Parathyroid adenoma (tissue), 2 donors: ENCODE results near the gene SPIB.
A peak's percentile ranks its signal among the peaks of the same experiment; 100 is the strongest.

Source experiments
- H2AFZ ChIP-seq: fragments of 300-600 bp; sonication (generic); one replicate; pipeline ENCODE4 v1.7.0; 2017; ENCODE audit warnings: antibody characterized with exemption, mild to moderate bottlenecking
- H3K27ac ChIP-seq: fragments of 300-600 bp; sonication (generic); one replicate; pipeline ENCODE4 v1.7.0; 2017
- H3K27me3 ChIP-seq: fragments of 300-600 bp; sonication (generic); one replicate; pipeline ENCODE4 v1.7.0; 2017; ENCODE audit warnings: low read length; ENCODE audit not compliant: control insufficient read depth, insufficient read depth
- H3K36me3 ChIP-seq: fragments of 300-600 bp; sonication (generic); one replicate; pipeline ENCODE4 v1.7.0; 2017; ENCODE audit warnings: low read length; ENCODE audit not compliant: control insufficient read depth, insufficient read depth
- H3K4me1 ChIP-seq: fragments of 300-600 bp; sonication (generic); one replicate; pipeline ENCODE4 v1.7.0; 2017; ENCODE audit warnings: control low read depth
- H3K4me2 ChIP-seq: fragments of 300-600 bp; sonication (generic); one replicate; pipeline ENCODE4 v1.7.0; 2017; ENCODE audit warnings: low read length
- H3K4me3 ChIP-seq: fragments of 300-600 bp; sonication (generic); one replicate; pipeline ENCODE4 v1.7.0; 2017; ENCODE audit warnings: low read depth, low read length
- H3K79me2 ChIP-seq: fragments of 300-600 bp; sonication (generic); one replicate; pipeline ENCODE4 v1.7.0; 2017; ENCODE audit warnings: control low read depth
- H3K9ac ChIP-seq: fragments of 300-600 bp; sonication (generic); one replicate; pipeline ENCODE4 v1.7.0; 2017; ENCODE audit warnings: mild to moderate bottlenecking
- H3K9me3 ChIP-seq: fragments of 300-600 bp; sonication (generic); one replicate; pipeline ENCODE4 v1.7.0; 2017; ENCODE audit warnings: low read length; ENCODE audit not compliant: control insufficient read depth
- TF ChIP-seq, protein P1 (sequence below): fragments of 300-600 bp; sonication (generic); IDR thresholded peaks from one replicate; pipeline ENCODE4 v1.7.0; 2017; ENCODE audit warnings: antibody characterized with exemption, mild to moderate bottlenecking
- donor health status: primary hyperparathyroidism.

SPIB gene

GRCh38 chr19:50414864-50415660, 3.7 kb upstream of the SPIB start:
- Histone ChIP-seq H3K27ac (no peak overlapping the region), H2AFZ (peak overlapping the region; percentile 57), H3K27me3 (no peaks in the 10 kb centered on the region), H3K9ac (no peak overlapping the region), H3K4me2 (no peak overlapping the region), H3K4me1 (no peaks in the 10 kb centered on the region), H3K4me3 (no peak overlapping the region), H3K9me3 (no peaks in the 10 kb centered on the region), H3K79me2 (no peaks in the 10 kb centered on the region), H3K36me3 (no peaks in the 10 kb centered on the region)
- TF ChIP-seq, protein P1, sequence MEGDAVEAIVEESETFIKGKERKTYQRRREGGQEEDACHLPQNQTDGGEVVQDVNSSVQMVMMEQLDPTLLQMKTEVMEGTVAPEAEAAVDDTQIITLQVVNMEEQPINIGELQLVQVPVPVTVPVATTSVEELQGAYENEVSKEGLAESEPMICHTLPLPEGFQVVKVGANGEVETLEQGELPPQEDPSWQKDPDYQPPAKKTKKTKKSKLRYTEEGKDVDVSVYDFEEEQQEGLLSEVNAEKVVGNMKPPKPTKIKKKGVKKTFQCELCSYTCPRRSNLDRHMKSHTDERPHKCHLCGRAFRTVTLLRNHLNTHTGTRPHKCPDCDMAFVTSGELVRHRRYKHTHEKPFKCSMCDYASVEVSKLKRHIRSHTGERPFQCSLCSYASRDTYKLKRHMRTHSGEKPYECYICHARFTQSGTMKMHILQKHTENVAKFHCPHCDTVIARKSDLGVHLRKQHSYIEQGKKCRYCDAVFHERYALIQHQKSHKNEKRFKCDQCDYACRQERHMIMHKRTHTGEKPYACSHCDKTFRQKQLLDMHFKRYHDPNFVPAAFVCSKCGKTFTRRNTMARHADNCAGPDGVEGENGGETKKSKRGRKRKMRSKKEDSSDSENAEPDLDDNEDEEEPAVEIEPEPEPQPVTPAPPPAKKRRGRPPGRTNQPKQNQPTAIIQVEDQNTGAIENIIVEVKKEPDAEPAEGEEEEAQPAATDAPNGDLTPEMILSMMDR: peak; percentile 89

GRCh38 chr19:50415661-50416033, 3.1 kb upstream of the SPIB start:
- no peak overlapping the region for H3K4me2 ChIP-seq
- H2AFZ ChIP-seq: no peak overlapping the region
- H3K9ac ChIP-seq: no peak overlapping the region
- no peak overlapping the region for H3K27ac ChIP-seq
- H3K36me3 ChIP-seq: no peaks in the 10 kb centered on the region
- no peaks in the 10 kb centered on the region for H3K9me3 ChIP-seq
- H3K4me1 ChIP-seq: no peaks in the 10 kb centered on the region
- no peak overlapping the region for H3K4me3 ChIP-seq
- TF ChIP-seq, protein P1: no peak
- H3K79me2 ChIP-seq: no peaks in the 10 kb centered on the region
- H3K27me3 ChIP-seq: no peaks in the 10 kb centered on the region

DNA sequence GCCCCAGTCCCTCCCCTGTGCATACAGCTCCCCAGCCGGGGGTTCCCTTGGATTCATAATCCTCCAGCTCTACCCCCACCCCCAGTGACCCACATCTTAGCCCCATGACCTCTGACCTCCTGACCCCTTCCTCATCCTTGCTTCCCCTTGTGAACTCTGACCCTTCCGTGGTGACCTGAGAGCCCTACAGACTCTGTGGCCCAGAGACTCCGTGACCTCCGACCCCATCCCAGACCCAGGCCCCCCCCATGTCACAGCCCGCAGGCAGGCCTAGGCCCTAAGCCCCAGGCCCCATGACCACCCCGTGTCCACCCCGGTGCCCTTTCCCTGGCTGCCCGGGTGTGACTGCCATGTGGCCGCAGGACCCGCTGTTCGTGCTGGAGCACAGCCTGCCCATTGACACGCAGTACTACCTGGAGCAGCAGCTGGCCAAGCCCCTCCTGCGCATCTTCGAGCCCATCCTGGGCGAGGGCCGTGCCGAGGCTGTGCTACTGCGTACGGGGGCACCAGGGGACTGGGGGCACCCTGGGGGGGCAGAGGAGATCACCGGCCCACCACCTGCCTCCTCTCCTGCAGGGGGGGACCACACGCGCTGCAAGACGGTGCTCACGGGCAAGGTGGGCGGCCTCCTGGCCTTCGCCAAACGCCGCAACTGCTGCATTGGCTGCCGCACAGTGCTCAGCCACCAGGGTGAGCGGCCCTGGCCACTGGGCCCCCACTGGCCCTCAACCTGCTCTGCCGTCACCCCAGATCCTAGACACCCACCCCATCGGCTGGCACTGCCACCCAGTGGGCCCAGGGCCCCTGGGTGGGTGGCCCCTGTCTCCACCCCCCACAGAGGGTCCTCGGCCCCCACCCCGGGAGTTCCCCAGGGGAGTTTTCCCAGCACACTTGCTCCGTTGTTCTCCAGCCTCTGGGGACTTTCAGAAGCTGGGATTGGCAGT, 2.4 kb upstream of the SPIB start:
- TF ChIP-seq, protein P1: no peak
- H3K27me3 ChIP-seq: no peaks in the 10 kb centered on the region
- H3K79me2 ChIP-seq: no peaks in the 10 kb centered on the region
- H3K9me3 ChIP-seq: no peaks in the 10 kb centered on the region
- no peak overlapping the region for H3K4me3 ChIP-seq
- H3K36me3 ChIP-seq: no peaks in the 10 kb centered on the region
- H3K27ac ChIP-seq: no peak overlapping the region
- no peak overlapping the region for H2AFZ ChIP-seq
- no peaks in the 10 kb centered on the region for H3K4me1 ChIP-seq
- no peak overlapping the region for H3K4me2 ChIP-seq
- no peak overlapping the region for H3K9ac ChIP-seq

DNA sequence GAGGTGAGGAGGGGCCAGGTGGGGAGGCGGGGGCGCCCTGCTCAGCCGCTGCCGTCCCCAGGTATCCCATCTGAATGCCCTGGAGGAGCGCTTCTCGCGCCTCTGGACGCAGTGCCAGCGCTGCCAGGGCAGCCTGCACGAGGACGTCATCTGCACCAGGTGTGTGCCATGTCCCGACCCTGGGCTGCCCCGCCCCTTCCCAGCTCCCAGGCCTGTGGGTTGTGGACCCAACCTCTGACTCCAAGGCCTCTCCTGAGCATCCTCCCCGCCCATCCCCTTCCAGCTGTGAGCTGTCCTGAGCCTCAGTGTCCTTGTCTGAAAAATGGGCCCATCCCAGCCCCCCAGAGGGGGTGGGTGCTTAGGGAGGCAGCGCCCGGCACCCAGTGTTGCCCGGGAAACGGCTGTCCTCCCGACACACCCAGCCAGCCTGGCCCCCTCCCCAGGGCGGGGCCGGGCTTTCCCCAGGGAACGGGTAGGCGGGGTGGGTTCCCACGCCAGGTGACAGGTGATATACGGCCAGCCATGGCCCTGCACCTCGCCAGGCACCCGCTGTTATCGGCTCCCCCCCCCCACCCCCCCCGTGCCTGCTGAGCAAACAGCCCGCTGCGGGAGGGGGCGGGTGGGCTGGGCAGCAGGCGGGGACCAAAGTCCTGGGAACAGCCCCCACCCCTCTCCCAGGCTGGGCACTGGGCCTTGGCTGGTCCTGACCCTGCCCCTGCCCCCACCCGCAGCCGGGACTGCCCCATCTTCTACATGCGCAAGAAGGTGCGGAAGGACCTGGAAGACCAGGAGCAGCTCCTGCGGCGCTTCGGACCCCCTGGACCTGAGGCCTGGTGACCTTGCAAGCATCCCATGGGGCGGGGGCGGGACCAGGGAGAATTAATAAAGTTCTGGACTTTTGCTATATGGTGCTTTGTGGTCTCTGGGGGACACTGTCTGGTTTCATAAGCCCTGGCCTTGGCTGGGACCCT, 1.3 kb upstream of the SPIB start:
- H3K4me2 ChIP-seq: no peak overlapping the region
- no peak overlapping the region for H3K4me3 ChIP-seq
- H3K79me2 ChIP-seq: no peaks in the 10 kb centered on the region
- no peaks in the 10 kb centered on the region for H3K27me3 ChIP-seq
- H3K27ac ChIP-seq: no peak overlapping the region
- no peaks in the 10 kb centered on the region for H3K9me3 ChIP-seq
- TF ChIP-seq, protein P1: no peak
- H3K4me1 ChIP-seq: no peaks in the 10 kb centered on the region
- H3K9ac ChIP-seq: no peak overlapping the region
- H3K36me3 ChIP-seq: no peaks in the 10 kb centered on the region
- no peak overlapping the region for H2AFZ ChIP-seq
